Endodermal cell (in vitro differentiated cells): ENCODE measurements around the gene JARID2. TPM values are rescaled to one million over a fixed set of nuclear protein-coding genes. Genes with fewer than 3 reads are reported as not detected.

Source experiments
- DNase-seq: peaks from one replicate; pipeline ENCODE4 v3.0.0-alpha.2; 2017
- H3K27ac ChIP-seq: 2 replicates; pipeline ENCODE4 v1.5.1; 2013; ENCODE audit warnings: mild to moderate bottlenecking, low read depth, low read length, moderate library complexity
- H3K27me3 ChIP-seq: 2 replicates; pipeline ENCODE4 v1.6.1; 2013; ENCODE audit warnings: mild to moderate bottlenecking, low read length, moderate library complexity; ENCODE audit not compliant: insufficient read depth, control insufficient read depth, poor library complexity, severe bottlenecking
- H3K36me3 ChIP-seq: 2 replicates; pipeline ENCODE4 v1.7.0; 2013; ENCODE audit warnings: mild to moderate bottlenecking, low read length, moderate library complexity; ENCODE audit not compliant: control insufficient read depth, insufficient read depth
- H3K4me1 ChIP-seq: one replicate; pipeline ENCODE4 v1.7.0; 2013; ENCODE audit warnings: low read length; ENCODE audit not compliant: control insufficient read depth, insufficient read depth
- H3K4me3 ChIP-seq: 2 replicates; pipeline ENCODE4 v1.5.1; 2013; ENCODE audit warnings: mild to moderate bottlenecking, low read length, moderate library complexity
- H3K9ac ChIP-seq: 2 replicates; pipeline ENCODE4 v1.6.1; 2013; ENCODE audit warnings: mild to moderate bottlenecking, low read length, moderate library complexity; ENCODE audit not compliant: poor library complexity, severe bottlenecking; ENCODE audit errors: extremely low read depth
- H3K9me3 ChIP-seq: 2 replicates; pipeline ENCODE4 v1.6.1; 2013; ENCODE audit warnings: mild to moderate bottlenecking, low read length, moderate library complexity; ENCODE audit not compliant: control insufficient read depth
- H3K27ac Mint-ChIP-seq: 2 replicates; pipeline ENCODE4 v1.8.0; 2020; ENCODE audit warnings: mixed read lengths
- H3K27me3 Mint-ChIP-seq: 2 replicates; pipeline ENCODE4 v1.8.0; 2021; ENCODE audit warnings: mild to moderate bottlenecking, mixed read lengths; ENCODE audit not compliant: insufficient read depth
- H3K36me3 Mint-ChIP-seq: 2 replicates; pipeline ENCODE4 v1.8.0; 2020; ENCODE audit warnings: low read depth, mixed read lengths
- H3K4me1 Mint-ChIP-seq: 2 replicates; pipeline ENCODE4 v1.8.0; 2020; ENCODE audit warnings: mixed read lengths
- H3K4me3 Mint-ChIP-seq: 2 replicates; pipeline ENCODE4 v1.8.0; 2020; ENCODE audit warnings: mild to moderate bottlenecking, moderate library complexity, mixed read lengths
- H3K9me3 Mint-ChIP-seq: 2 replicates; pipeline ENCODE4 v1.8.0; 2020; ENCODE audit warnings: mild to moderate bottlenecking, mixed read lengths
- CTCF ChIP-seq: fragments of 200-600 bp; sonication (generic); conservative IDR thresholded peaks from 2 replicates; pipeline ENCODE4 v1.5.0; 2021; ENCODE audit warnings: antibody characterized with exemption, mild to moderate bottlenecking
- WGBS, 2 experiments: methylation state at CpG; one replicate each; pipeline versions ENCODE4 v1.1.5 to v1.1.7; 2013; ENCODE audit warnings: missing lambda C conversion rate in 2 of 2, mixed read lengths in 1 of 2; ENCODE audit not compliant: insufficient coverage in 1 of 2, insufficient read length in 1 of 2; 5-methylcytosine and 5-hydroxymethylcytosine counted together
- total RNA-seq, 2 donors: library from RNA; stranded (reverse); fragmentation: NEBNext Ultra II Directional in 1 of 2; extraction: Animal tissue kit (Norgen Biotek cat#: 25700) in 1 of 2; gene quantifications; 2 replicates in 1 of 2; 3 replicates in 1 of 2; pipeline ENCODE4 v1.2.1, GENCODE V29; 2021

Gene JARID2
- total RNA-seq, 2 donors from 2014 or later, result 42.5 to 77.0 TPM

DNA sequence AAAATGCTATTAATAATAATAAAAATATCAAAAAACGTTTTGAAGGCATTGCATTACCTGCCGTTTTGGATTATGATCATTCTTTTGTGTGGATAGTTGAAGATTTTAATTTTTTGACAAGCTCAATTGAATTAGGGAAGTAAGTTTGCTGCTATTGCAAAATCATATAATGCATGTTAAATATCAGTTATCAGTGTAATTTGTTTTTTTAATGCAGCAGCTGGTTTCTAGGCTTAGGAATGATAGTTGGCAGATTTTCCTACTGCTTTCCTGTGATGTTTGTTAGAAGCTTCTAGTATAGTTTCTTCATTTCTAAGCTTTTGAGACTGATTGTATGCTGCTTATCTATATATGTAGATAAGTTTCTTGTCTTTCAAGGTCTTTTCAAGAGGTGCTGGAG is 99.0 kb downstream of the JARID2 start:
- no peak for DNase-seq
- WGBS, 2 experiments, result 64% methylated on average over 2 of the region's 2 CpGs; no CpG with 5 or more reads in 1 of the 2 experiments
- H3K36me3 Mint-ChIP-seq, result no peaks in the 10 kb centered on the region
- Histone ChIP-seq H3K27ac (no peak overlapping the region), H3K4me1 (peaks cover 34% of the 10 kb centered on the region), H3K9me3 (no peaks in the 10 kb centered on the region), H3K36me3 (no peaks in the 10 kb centered on the region), H3K9ac (no peak overlapping the region), H3K4me3 (no peak overlapping the region), H3K27me3 (no peaks in the 10 kb centered on the region)
- TF ChIP-seq CTCF, result no peak
- no peak overlapping the region for H3K4me3 Mint-ChIP-seq
- no peaks in the 10 kb centered on the region for H3K9me3 Mint-ChIP-seq
- H3K4me1 Mint-ChIP-seq, result peaks cover 54% of the 10 kb centered on the region
- H3K27ac Mint-ChIP-seq, result no peak overlapping the region
- H3K27me3 Mint-ChIP-seq, result no peaks in the 10 kb centered on the region

DNA sequence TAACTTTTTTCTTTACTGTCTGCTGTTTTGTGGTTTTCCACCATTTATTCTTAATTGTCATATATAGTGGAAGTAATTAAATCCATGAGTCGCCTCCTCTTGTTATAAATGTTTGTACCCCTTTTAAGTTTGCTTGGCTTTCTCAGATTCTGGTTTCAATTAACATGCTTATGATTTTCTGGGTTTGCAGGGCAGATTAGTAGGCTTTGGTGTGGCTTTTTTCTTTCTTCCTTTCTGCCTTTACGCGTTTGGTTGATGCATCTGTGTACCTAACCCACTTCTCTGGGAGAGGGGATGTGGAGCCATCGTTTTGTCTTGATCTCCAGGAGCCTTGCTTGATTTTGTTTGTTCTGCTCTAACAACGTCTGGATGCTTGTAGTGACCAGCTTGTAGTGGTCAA is 100.4 kb downstream of the JARID2 start:
- H3K9me3 Mint-ChIP-seq, result no peaks in the 10 kb centered on the region
- no peaks in the 10 kb centered on the region for H3K27me3 ChIP-seq

GRCh38 chr6:15348528-15348927 is 102.7 kb downstream of the JARID2 start:
- H3K9me3 ChIP-seq, result no peaks in the 10 kb centered on the region
- Mint-ChIP-seq H3K36me3 (no peaks in the 10 kb centered on the region), H3K4me1 (peaks cover 48% of the 10 kb centered on the region), H3K27me3 (no peaks in the 10 kb centered on the region), H3K27ac (no peak overlapping the region), H3K9me3 (no peaks in the 10 kb centered on the region), H3K4me3 (no peak overlapping the region)
- no peak for DNase-seq
- peaks cover 8% of the 10 kb centered on the region for H3K4me1 ChIP-seq
- no peaks in the 10 kb centered on the region for H3K36me3 ChIP-seq
- no peak overlapping the region for H3K4me3 ChIP-seq
- no peak overlapping the region for H3K27ac ChIP-seq
- no peak for TF ChIP-seq CTCF
- no peak overlapping the region for H3K9ac ChIP-seq
- H3K27me3 ChIP-seq, result no peaks in the 10 kb centered on the region
- 92 to 93% methylated on average over 2 to 4 of the region's 4 CpGs for WGBS, 2 experiments

More for the DNA sequence above, 100.4 kb downstream of the JARID2 start:
- H3K4me3 Mint-ChIP-seq, result no peak overlapping the region
- no peak overlapping the region for H3K27ac Mint-ChIP-seq
- H3K9me3 ChIP-seq, result no peaks in the 10 kb centered on the region
- no peak for DNase-seq
- no peak overlapping the region for H3K4me3 ChIP-seq
- H3K4me1 ChIP-seq, result peaks cover 22% of the 10 kb centered on the region
- no peaks in the 10 kb centered on the region for H3K36me3 ChIP-seq
- H3K9ac ChIP-seq, result no peak overlapping the region
- TF ChIP-seq CTCF, result no peak
- WGBS, 2 experiments, result 95% methylated on average over 5 of the region's 5 CpGs; no CpG with 5 or more reads in 1 of the 2 experiments
- H3K36me3 Mint-ChIP-seq, result no peaks in the 10 kb centered on the region
- H3K27ac ChIP-seq, result no peak overlapping the region
- no peaks in the 10 kb centered on the region for H3K27me3 Mint-ChIP-seq
- H3K4me1 Mint-ChIP-seq, result peaks cover 48% of the 10 kb centered on the region
